ENCODE measurements around the gene BCL6B. TPM values are rescaled to one million over a fixed set of nuclear protein-coding genes. Genes with fewer than 3 reads are reported as not detected.

Gene BCL6B
- total and polyA plus RNA-seq, 10 of the 15 experiments (the other 5 are each of a cell fraction or from before 2014, with no cell fraction given), result 0.06 to 0.85 (median 0.11) TPM; not detected in 1

GRCh38 chr17:7056386-7056785 is 33.5 kb downstream of the BCL6B start:
- Histone ChIP-seq H3K4me1 (ENCODE audit: control insufficient read depth, insufficient read depth, low read length) (no peaks in the 10 kb centered on the region), H3K27me3 (replicated peaks in 1 of 2; ENCODE audit: control insufficient read depth in 2 of 2, insufficient read depth in 2 of 2, low read length in 1 of 2) (no peaks in the 10 kb centered on the region), H3K4me2 (ENCODE audit: control insufficient read depth, insufficient read depth) (no peak overlapping the region), H4K20me1 (ENCODE audit: control insufficient read depth, insufficient read depth) (no peaks in the 10 kb centered on the region), H3K79me2 (ENCODE audit: control insufficient read depth, insufficient read depth, low read length) (no peaks in the 10 kb centered on the region), H3K4me3 (no peak overlapping the region), H3K9ac (ENCODE audit: control insufficient read depth, insufficient read depth, low read length) (no peak overlapping the region), H3K9me3 (replicated peaks; ENCODE audit: control insufficient read depth, insufficient read depth, low read length) (no peaks in the 10 kb centered on the region), H3K27ac (ENCODE audit: control insufficient read depth, insufficient read depth) (no peak overlapping the region), H2AFZ (ENCODE audit: control insufficient read depth, low read depth, low read length) (no peak overlapping the region), H3K36me3 (ENCODE audit: control insufficient read depth in 2 of 2, insufficient read depth in 2 of 2, low read length in 1 of 2) (no peaks in the 10 kb centered on the region)
- ChIA-PET SMC1A (ENCODE audit: uncharacterized antibody, unreplicated experiment) (interaction anchor here (13.6 kb wide), 1 partner anchor 81 kb away, joined by 356 read pairs; no protein-coding TSS in a partner anchor), POLR2A (no interaction called here), RAD21 (ENCODE audit: unreplicated experiment) (no interaction called here), CTCF (interaction anchor here (1.8 to 21.9 kb wide), 2 partner anchors 10 to 81 kb away, joined by 6 to 590 read pairs; no protein-coding TSS in a partner anchor)
- WGBS (ENCODE audit: insufficient coverage, insufficient replicate concordance, low lambda C conversion rate, missing lambda C conversion rate), result 78% methylated on average over 4 of the region's 4 CpGs
- in situ Hi-C loops (cut with MboI), result no loop called here
- intact Hi-C loops (cut with micrococcal nuclease; ENCODE audit: unreplicated experiment), result no loop called here
- no TSS peak for BruUV-seq (replicated peaks)
- ATAC-seq (no peak), FAIRE-seq (no peak), DNase-seq (ENCODE audit: low read depth, low spot score) (no peak)
- no peak for TF ChIP-seq JUND (IDR thresholded peaks at IDR 0.05; ENCODE audit: low read depth, low read length)
- no peak for TF ChIP-seq ZNF274 (IDR thresholded peaks at IDR 0.05; ENCODE audit: insufficient read depth, insufficient read length)
- no peak for TF ChIP-seq SIN3A (IDR thresholded peaks at IDR 0.05; ENCODE audit: low read depth, low read length)
- no peak for TF ChIP-seq RAD51 (IDR thresholded peaks at IDR 0.05)
- TF ChIP-seq MLLT1 (IDR thresholded peaks at IDR 0.05), result no peak
- no peak for TF ChIP-seq RELA (IDR thresholded peaks at IDR 0.05; ENCODE audit: borderline replicate concordance, partially characterized antibody)
- TF ChIP-seq POLR2AphosphoS2 (IDR thresholded peaks at IDR 0.05; ENCODE audit: low read depth, low read length), result no peak
- no peak for TF ChIP-seq BMI1 (IDR thresholded peaks at IDR 0.05; ENCODE audit: borderline replicate concordance)
- TF ChIP-seq RB1 (IDR thresholded peaks at IDR 0.05; ENCODE audit: borderline replicate concordance), result no peak
- no peak for TF ChIP-seq NFYA (IDR thresholded peaks at IDR 0.05; ENCODE audit: borderline replicate concordance, low read depth, low read length)
- TF ChIP-seq, protein P1, sequence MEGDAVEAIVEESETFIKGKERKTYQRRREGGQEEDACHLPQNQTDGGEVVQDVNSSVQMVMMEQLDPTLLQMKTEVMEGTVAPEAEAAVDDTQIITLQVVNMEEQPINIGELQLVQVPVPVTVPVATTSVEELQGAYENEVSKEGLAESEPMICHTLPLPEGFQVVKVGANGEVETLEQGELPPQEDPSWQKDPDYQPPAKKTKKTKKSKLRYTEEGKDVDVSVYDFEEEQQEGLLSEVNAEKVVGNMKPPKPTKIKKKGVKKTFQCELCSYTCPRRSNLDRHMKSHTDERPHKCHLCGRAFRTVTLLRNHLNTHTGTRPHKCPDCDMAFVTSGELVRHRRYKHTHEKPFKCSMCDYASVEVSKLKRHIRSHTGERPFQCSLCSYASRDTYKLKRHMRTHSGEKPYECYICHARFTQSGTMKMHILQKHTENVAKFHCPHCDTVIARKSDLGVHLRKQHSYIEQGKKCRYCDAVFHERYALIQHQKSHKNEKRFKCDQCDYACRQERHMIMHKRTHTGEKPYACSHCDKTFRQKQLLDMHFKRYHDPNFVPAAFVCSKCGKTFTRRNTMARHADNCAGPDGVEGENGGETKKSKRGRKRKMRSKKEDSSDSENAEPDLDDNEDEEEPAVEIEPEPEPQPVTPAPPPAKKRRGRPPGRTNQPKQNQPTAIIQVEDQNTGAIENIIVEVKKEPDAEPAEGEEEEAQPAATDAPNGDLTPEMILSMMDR (IDR thresholded peaks at IDR 0.05 in 2 of 3, conservative IDR thresholded peaks at IDR 0.05 in 1 of 3; ENCODE audit: control insufficient read depth in 2 of 3, extremely low read depth in 1 of 3, insufficient read depth in 1 of 3, low read depth in 3 of 3, low read length in 3 of 3), result no peak
- no peak for TF ChIP-seq EGR1 (IDR thresholded peaks at IDR 0.05; ENCODE audit: borderline replicate concordance in 1 of 2, low read depth in 2 of 2, low read length in 2 of 2)
- TF ChIP-seq NFXL1 (IDR thresholded peaks at IDR 0.05; ENCODE audit: borderline replicate concordance), result no peak
- no peak for TF ChIP-seq ZZZ3 (IDR thresholded peaks at IDR 0.05; ENCODE audit: control insufficient read depth, insufficient read length, low read depth)
- no peak for TF ChIP-seq CHD2 (IDR thresholded peaks at IDR 0.05; ENCODE audit: borderline replicate concordance, low read depth, low read length)
- TF ChIP-seq ZNF207 (IDR thresholded peaks at IDR 0.05; ENCODE audit: borderline replicate concordance), result no peak

Data from GM12878 (cell line).